K562 (cell line): Measurements from ENCODE around the gene RNF215. TPM values are rescaled to one million over a fixed set of nuclear protein-coding genes. Genes with fewer than 3 reads are reported as not detected.

Source experiments
- ATAC-seq: fragments of 200-7000 bp; cut with Tn5 transposase; 3 replicates; pipeline ENCODE4 v1.9.1; 2020; ENCODE audit warnings: moderate library complexity
- BruUV-seq: library from RNA; stranded (reverse); fragments of 400-500 nt; replicated peaks from 2 replicates; lab custom pipeline; 2021; lab: Mats Ljungman, UMichigan
- CTCF ChIA-PET: fragments of 300-600 bp; formaldehyde crosslinking; extraction: SDS; loops from one replicate; lab custom pipeline; 2021; ENCODE audit warnings: low intra/inter-chr PET ratio; lab: Yijun Ruan, JAX
- POLR2A ChIA-PET: fragments of 300-600, 350-650 bp; sonication (Branson Sonifier 250); formaldehyde crosslinking; extraction: SDS; loops from one replicate; lab custom pipeline; 2021; ENCODE audit warnings: antibody characterized with exemption, inconsistent platforms; lab: Yijun Ruan, JAX
- DNase-seq, 4 experiments: peaks; one replicate each; pipeline versions ENCODE4 v3.0.0 to v3.0.0-alpha.2; 2011 to 2018; ENCODE audit warnings: low spot score in 3 of 4, mixed read lengths in 3 of 4; ENCODE audit errors: extremely low read depth in 1 of 4
- FAIRE-seq: peaks from 2 replicates; lab custom pipeline; 2011; peaks lifted over from hg19 to GRCh38; lab: Jason Lieb, UNC
- H2AFZ ChIP-seq: 2 replicates; pipeline ENCODE4 v1.6.0; 2011; ENCODE audit warnings: low read depth, low read length, control low read depth, inconsistent platforms
- H3K27ac ChIP-seq: fragments of 200-600 bp; 3 replicates; pipeline ENCODE4 v1.8.0; 2011; ENCODE audit warnings: low read depth, mild to moderate bottlenecking, control low read depth, inconsistent platforms, low read length, moderate library complexity, mixed read lengths; ENCODE audit errors: extremely low read depth
- H3K27me3 ChIP-seq, 2 experiments: fragments of 300-600 bp in 1 of 2; 2 replicates in 1 of 2; 3 replicates in 1 of 2; pipeline versions ENCODE4 v1.6.0 to v1.8.0; 2011; ENCODE audit warnings: inconsistent platforms in 2 of 2, low read length in 2 of 2, mild to moderate bottlenecking in 1 of 2, mixed read lengths in 1 of 2, moderate library complexity in 1 of 2; ENCODE audit not compliant: control insufficient read depth in 2 of 2, insufficient read depth in 2 of 2
- H3K36me3 ChIP-seq: fragments of 300-600 bp; 3 replicates; pipeline ENCODE4 v1.8.0; 2011; ENCODE audit warnings: mild to moderate bottlenecking, low read length, inconsistent platforms; ENCODE audit not compliant: control insufficient read depth, insufficient read depth
- H3K4me1 ChIP-seq, 2 experiments: fragments of 200-600 bp in 1 of 2; replicated peaks in 1 of 2; 2 replicates in 1 of 2; 3 replicates in 1 of 2; pipeline versions ENCODE4 v1.5.1 to v1.8.0; 2011; ENCODE audit warnings: inconsistent platforms in 2 of 2, low read length in 2 of 2, mild to moderate bottlenecking in 1 of 2, mixed read lengths in 1 of 2, moderate library complexity in 1 of 2; ENCODE audit not compliant: control insufficient read depth in 2 of 2, insufficient read depth in 2 of 2
- H3K4me2 ChIP-seq: 2 replicates; pipeline ENCODE4 v1.6.1; 2011; ENCODE audit warnings: low read length, control low read depth, inconsistent platforms, mixed read lengths; ENCODE audit not compliant: insufficient read depth
- H3K4me3 ChIP-seq: fragments of 200-600 bp; sonication (generic), shearing (Covaris generic); 2 replicates; pipeline ENCODE4 v1.5.1; 2016; ENCODE audit warnings: control low read depth, inconsistent platforms
- H3K79me2 ChIP-seq: fragments of 200-600 bp; 3 replicates; pipeline ENCODE4 v1.8.0; 2011; ENCODE audit warnings: low read length, inconsistent platforms; ENCODE audit not compliant: control insufficient read depth, insufficient read depth
- H3K9ac ChIP-seq, 2 experiments: 2 replicates each; pipeline versions ENCODE4 v1.6.0 to v1.6.1; 2011; ENCODE audit warnings: low read depth in 2 of 2, low read length in 2 of 2, control low read depth in 1 of 2, inconsistent platforms in 1 of 2, mild to moderate bottlenecking in 1 of 2, mixed read lengths in 1 of 2; ENCODE audit not compliant: insufficient read depth in 1 of 2
- H3K9me1 ChIP-seq: one replicate; pipeline ENCODE4 v1.6.0; 2011; ENCODE audit warnings: inconsistent platforms, mild to moderate bottlenecking, low read length, moderate library complexity; ENCODE audit not compliant: control insufficient read depth, insufficient read depth
- H3K9me3 ChIP-seq: replicated peaks from 2 replicates; pipeline ENCODE4 v1.5.1; 2011; ENCODE audit warnings: low read depth, low read length, inconsistent platforms; ENCODE audit not compliant: control insufficient read depth, insufficient read depth
- H4K20me1 ChIP-seq: replicated peaks from 2 replicates; pipeline ENCODE4 v1.6.1; 2011; ENCODE audit warnings: low read length, inconsistent platforms, mixed read lengths; ENCODE audit not compliant: control insufficient read depth, insufficient read depth
- ATF7 ChIP-seq: fragments of 450-650 bp; IDR thresholded peaks from 2 replicates; pipeline ENCODE4 v1.7.1; 2014; ENCODE audit warnings: mild to moderate bottlenecking, moderate library complexity
- BRF1 ChIP-seq: IDR thresholded peaks from 3 replicates; pipeline ENCODE4 v1.6.1; 2011; ENCODE audit warnings: borderline replicate concordance, mild to moderate bottlenecking; ENCODE audit not compliant: insufficient read length; ENCODE audit errors: extremely low read depth
- BRF2 ChIP-seq: IDR thresholded peaks from 3 replicates; pipeline ENCODE4 v1.6.1; 2011; ENCODE audit warnings: borderline replicate concordance, mild to moderate bottlenecking; ENCODE audit not compliant: insufficient read length, insufficient read depth
- CCNT2 ChIP-seq: IDR thresholded peaks from 2 replicates; pipeline ENCODE4 v1.6.1; 2011; ENCODE audit warnings: borderline replicate concordance, low read depth, mild to moderate bottlenecking, moderate library complexity, mixed read lengths, low read length; ENCODE audit not compliant: insufficient read length; ENCODE audit errors: extremely low read depth
- ELF2 ChIP-seq: fragments of 250-450 bp; sonication (Bioruptor Pico); IDR thresholded peaks from 2 replicates; pipeline ENCODE4 v1.5.0; 2021; ENCODE audit warnings: mild to moderate bottlenecking
- FOXK1 ChIP-seq: sonication (generic); formaldehyde crosslinking; IDR thresholded peaks from 2 replicates; pipeline ENCODE4 v1.8.0; 2022; ENCODE audit warnings: missing genetic modification reagents, mild to moderate bottlenecking, borderline replicate concordance
- GABPB1 ChIP-seq: sonication (generic); formaldehyde crosslinking; IDR thresholded peaks from 2 replicates; pipeline ENCODE4 v1.8.0; 2022; ENCODE audit warnings: mild to moderate bottlenecking, missing genetic modification reagents
- NFXL1 ChIP-seq: fragments of 450-650 bp; formaldehyde crosslinking; IDR thresholded peaks from 2 replicates; pipeline ENCODE4 v1.4.0; 2021; ENCODE audit warnings: mild to moderate bottlenecking
- NR0B1 ChIP-seq: fragments of 450-650 bp; IDR thresholded peaks from one replicate; pipeline ENCODE4 v1.6.1; 2018; ENCODE audit warnings: mild to moderate bottlenecking, moderate library complexity; ENCODE audit not compliant: partially characterized antibody
- PHF20 ChIP-seq: fragments of 450-650 bp; IDR thresholded peaks from 2 replicates; pipeline ENCODE4 v1.6.1; 2018; ENCODE audit not compliant: partially characterized antibody
- SMARCE1 ChIP-seq: fragments of 450-650 bp; IDR thresholded peaks from 2 replicates; pipeline ENCODE4 v1.7.1; 2016; ENCODE audit warnings: mild to moderate bottlenecking
- SNRNP70 ChIP-seq: fragments of 200-400 bp; formaldehyde crosslinking; optimal IDR thresholded peaks from 2 replicates; pipeline ENCODE3; 2017; ENCODE audit warnings: low read depth, low read length
- ZNF146 ChIP-seq: IDR thresholded peaks from one replicate; pipeline ENCODE4 v1.6.1; 2018; ENCODE audit warnings: missing compliant biosample characterization; ENCODE audit not compliant: unreplicated experiment
- ZNF175 ChIP-seq: fragments of 200-800 bp; sonication (Bioruptor generic); IDR thresholded peaks from 2 replicates; pipeline ENCODE4 v1.6.1; 2016; ENCODE audit warnings: low read depth, mild to moderate bottlenecking, missing genetic modification characterization, missing compliant biosample characterization
- ZNF511 ChIP-seq: sonication (generic); formaldehyde crosslinking; IDR thresholded peaks from 2 replicates; pipeline ENCODE4 v1.8.0; 2022; ENCODE audit warnings: mild to moderate bottlenecking, missing genetic modification reagents
- WGBS: fragments of 100-300 bp; shearing (Covaris generic); methylation state at CpG from one replicate; pipeline ENCODE4 v1.1.6; 2016; ENCODE audit warnings: low coverage, mixed read lengths; ENCODE audit not compliant: insufficient coverage; ENCODE audit errors: missing lambda C conversion rate; 5-methylcytosine and 5-hydroxymethylcytosine counted together
- in situ Hi-C: fragments of 300-500 bp; cut with MboI; formaldehyde crosslinking; loops from 4 replicates; pipeline ENCODE4 v1.15.0; 2018; ENCODE audit warnings: inconsistent platforms, mixed read lengths
- intact Hi-C: fragments of 100-400 bp; cut with micrococcal nuclease; formaldehyde crosslinking; loops from 2 replicates; pipeline ENCODE4 v1.14.2; 2022
- polyA plus RNA-seq, 8 experiments: library from polyadenylated mRNA; depleted of rRNA in 4 of 8; stranded (reverse) in 5 of 8; unstranded in 3 of 8; fragments of >200 nt; fragmentation: Nextera tagmentation in 2 of 8; fragmentation: Illumina TruSeq in 1 of 8; extraction: Ambion mirVana in 2 of 8; extraction: Trizol in 1 of 8; gene quantifications; 2 replicates each; pipeline versions ENCODE4 v1.2.1 to v1.2.3, GENCODE V29; 2011 to 2014; ENCODE audit warnings: inconsistent platforms in 1 of 8, missing spikeins in 1 of 8
- total RNA-seq, 7 experiments: library from RNA; depleted of rRNA in 6 of 7; stranded (reverse); fragments of >200 nt in 6 of 7; fragmentation: Illumina TruSeq in 2 of 7; extraction: Trizol in 2 of 7; gene quantifications; 2 replicates each; pipeline versions ENCODE4 v1.2.1 to v1.2.3, GENCODE V29; 2011 to 2021; ENCODE audit warnings: low replicate concordance in 1 of 7

RNF215 gene
- total and polyA plus RNA-seq, 9 of the 15 experiments (the other 6 are each of a cell fraction or from before 2014, with no cell fraction given) = 0.08 to 9.8 (median 2.7) TPM

GRCh38 chr22:30397656-30398635, 10.7 kb upstream of the RNF215 start:
- H3K4me2 ChIP-seq = no peak overlapping the region
- no peak overlapping the region for H3K4me3 ChIP-seq

More at GRCh38 chr22:30397656-30398635, 10.7 kb upstream of the RNF215 start:
- H3K36me3 ChIP-seq = no peaks in the 10 kb centered on the region
- no peaks in the 10 kb centered on the region for H3K27me3 ChIP-seq
- ATAC-seq = peak; percentile 22; the same call in 1 of the 3 replicates
- CTCF ChIA-PET = no interaction called here
- in situ Hi-C loops (loop anchor here (10.0 to 25.0 kb wide), 2 partner anchors 286 to 357 kb away; no protein-coding TSS in a partner anchor), intact Hi-C loops (no loop called here)
- H3K9ac ChIP-seq = peak overlapping the region in 1 of 2 experiments; percentile 31; a peak in 1 of 4 replicates
- no peak for TF ChIP-seq GABPB1 (CRISPR knock-in tag)
- no peak for TF ChIP-seq ZNF146 (CRISPR knock-in tag)
- TF ChIP-seq SNRNP70 = no peak
- no peak for TF ChIP-seq NR0B1
- TF ChIP-seq BRF2 = no peak
- no peak for TF ChIP-seq NFXL1 (CRISPR knock-in tag)
- TF ChIP-seq ATF7 = no peak
- TF ChIP-seq PHF20 = no peak
- no peak for TF ChIP-seq ZNF511
- TF ChIP-seq ZNF175 (CRISPR knock-in tag) = no peak
- no peak for TF ChIP-seq CCNT2
- TF ChIP-seq FOXK1 (CRISPR knock-in tag) = no peak
- no peak for TF ChIP-seq BRF1
- no peak for TF ChIP-seq ELF2
- TF ChIP-seq SMARCE1 = no peak
- POLR2A ChIA-PET = interaction anchor here (0.6 to 1.4 kb wide), 6 partner anchors 8 to 92 kb away, joined by 3 to 8 read pairs (median 3); no protein-coding TSS in a partner anchor
- no peak overlapping the region for H2AFZ ChIP-seq
- 0 out of 2 replicates have a peak, but pooled peaks cover 7% of the 10 kb centered on the region for H4K20me1 ChIP-seq
- H3K79me2 ChIP-seq = no peaks in the 10 kb centered on the region
- 14% methylated on average over 6 of the region's 11 CpGs for WGBS
- no TSS peak for BruUV-seq
- no peaks in the 10 kb centered on the region for H3K9me1 ChIP-seq
- no peak for FAIRE-seq
- peaks cover 9 to 30% of the 10 kb centered on the region in 2 experiments; a peak in 4 of 5 replicates for H3K4me1 ChIP-seq
- peak in 3 of 4 experiments; percentile 15 to 42 (median 41) for DNase-seq
- H3K9me3 ChIP-seq = no peaks in the 10 kb centered on the region
- no peak overlapping the region for H3K27ac ChIP-seq
